ENCODE data around the gene BCL2A1. TPM values are rescaled to one million over a fixed set of nuclear protein-coding genes. Genes with fewer than 3 reads are reported as not detected.

Gene BCL2A1
- total RNA-seq, 1 donor from 2014 or later = 0.26 TPM

GRCh38 chr15:80003934-80004472 lies 33.0 kb upstream of the BCL2A1 start:
- H3K4me3 ChIP-seq (ENCODE audit: low read depth, low read length) = no peak overlapping the region
- FAIRE-seq (no peak), DNase-seq (ENCODE audit: low read depth) (no peak)
- TF ChIP-seq CTCF (IDR thresholded peaks at IDR 0.05; ENCODE audit: insufficient read depth, low read length, severe bottlenecking) = no peak
- H3K27me3 ChIP-seq (ENCODE audit: control insufficient read depth, insufficient read depth, low read length) = no peaks in the 10 kb centered on the region
- no peaks in the 10 kb centered on the region for H3K36me3 ChIP-seq (ENCODE audit: control insufficient read depth, insufficient read depth, low read length)

GRCh38 chr15:80003171-80003570 lies 32.2 kb upstream of the BCL2A1 start:
- Histone ChIP-seq H3K4me3 (ENCODE audit: low read depth, low read length) (no peak overlapping the region), H3K36me3 (ENCODE audit: control insufficient read depth, insufficient read depth, low read length) (no peaks in the 10 kb centered on the region), H3K27me3 (ENCODE audit: control insufficient read depth, insufficient read depth, low read length) (no peaks in the 10 kb centered on the region)
- FAIRE-seq (no peak), DNase-seq (ENCODE audit: low read depth) (no peak)
- no peak for TF ChIP-seq CTCF (IDR thresholded peaks at IDR 0.05; ENCODE audit: insufficient read depth, low read length, severe bottlenecking)

GRCh38 chr15:80002267-80002666 lies 31.3 kb upstream of the BCL2A1 start:
- no peak overlapping the region for H3K4me3 ChIP-seq (ENCODE audit: low read depth, low read length)

GRCh38 chr15:79994615-79995014 lies 23.6 kb upstream of the BCL2A1 start:
- Histone ChIP-seq H3K4me3 (ENCODE audit: low read depth, low read length) (no peak overlapping the region), H3K36me3 (ENCODE audit: control insufficient read depth, insufficient read depth, low read length) (no peaks in the 10 kb centered on the region), H3K27me3 (ENCODE audit: control insufficient read depth, insufficient read depth, low read length) (no peaks in the 10 kb centered on the region)
- TF ChIP-seq CTCF (IDR thresholded peaks at IDR 0.05; ENCODE audit: insufficient read depth, low read length, severe bottlenecking) = no peak
- no peak for FAIRE-seq
- DNase-seq (ENCODE audit: low read depth) = peak; percentile 88

More at GRCh38 chr15:80002267-80002666, 31.3 kb upstream of the BCL2A1 start:
- no peaks in the 10 kb centered on the region for H3K27me3 ChIP-seq (ENCODE audit: control insufficient read depth, insufficient read depth, low read length)
- no peaks in the 10 kb centered on the region for H3K36me3 ChIP-seq (ENCODE audit: control insufficient read depth, insufficient read depth, low read length)
- no peak for FAIRE-seq
- no peak for DNase-seq (ENCODE audit: low read depth)
- TF ChIP-seq CTCF (IDR thresholded peaks at IDR 0.05; ENCODE audit: insufficient read depth, low read length, severe bottlenecking) = no peak

- Histone ChIP-seq H3K4me3 (ENCODE audit: low read depth, low read length) (no peak overlapping the region), H3K27me3 (ENCODE audit: control insufficient read depth, insufficient read depth, low read length) (no peaks in the 10 kb centered on the region), H3K36me3 (ENCODE audit: control insufficient read depth, insufficient read depth, low read length) (no peaks in the 10 kb centered on the region)
- DNase-seq (ENCODE audit: low read depth) = no peak
- no peak for TF ChIP-seq CTCF (IDR thresholded peaks at IDR 0.05; ENCODE audit: insufficient read depth, low read length, severe bottlenecking)
- no peak for FAIRE-seq
These were observed 20.8 kb upstream of the BCL2A1 start for GRCh38 chr15:79991826-79992225.

- no peaks in the 10 kb centered on the region for H3K36me3 ChIP-seq (ENCODE audit: control insufficient read depth, insufficient read depth, low read length)
- no peaks in the 10 kb centered on the region for H3K27me3 ChIP-seq (ENCODE audit: control insufficient read depth, insufficient read depth, low read length)
- FAIRE-seq = no peak
- no peak overlapping the region for H3K4me3 ChIP-seq (ENCODE audit: low read depth, low read length)
- no peak for TF ChIP-seq CTCF (IDR thresholded peaks at IDR 0.05; ENCODE audit: insufficient read depth, low read length, severe bottlenecking)
- no peak for DNase-seq (ENCODE audit: low read depth)
These were observed 20.0 kb upstream of the BCL2A1 start for GRCh38 chr15:79990997-79991334.

All from bronchial epithelial cell (primary cell).